Epithelial cell of umbilical artery (primary cell): ENCODE results near the gene FAXDC2. TPM values are rescaled to one million over a fixed set of nuclear protein-coding genes. Genes with fewer than 3 reads are reported as not detected.

ENCODE experiments used
- total RNA-seq: library from RNA; depleted of rRNA; stranded (reverse); fragments of >200 nt; gene quantifications from 2 replicates; pipeline ENCODE4 v1.2.3, GENCODE V29; 2014

The FAXDC2 gene
- total RNA-seq, result 0.65 and 4.1 TPM in 2 replicates

GRCh38 chr5:154850255-154851062 lies at the start of gene FAXDC2:
Gene FAXDC2, minus strand, starts transcription at chr5:154850603. Its CDS starts 12,425 bp downstream, at chr5:154838178.

GRCh38 chr5:154858297-154858971 lies 8.0 kb upstream of the FAXDC2 start, which contains the start of gene CNOT8:
Gene CNOT8, plus strand, starts transcription at chr5:154858627. Its CDS starts 4,652 bp downstream, at chr5:154863279.

Other genes starting within 250 kb of the FAXDC2 start
- 38.0 and 74.8 TPM in 2 replicates for gene LARP1, start 95.2 kb downstream of the FAXDC2 start, total RNA-seq
- gene CNOT8, start 8.0 kb upstream of the FAXDC2 start, total RNA-seq, result 70.2 and 93.2 TPM in 2 replicates
- 16.6 and 21.9 TPM in 2 replicates for gene GEMIN5, start 87.6 kb upstream of the FAXDC2 start, total RNA-seq
- 32.5 and 41.8 TPM in 2 replicates for gene MRPL22, start 90.5 kb upstream of the FAXDC2 start, total RNA-seq
- 0.30 and 0.32 TPM in 2 replicates for gene KIF4B, start 163.2 kb upstream of the FAXDC2 start, total RNA-seq